WTC11 (cell line): ENCODE measurements around the gene MORN5. TPM values are rescaled to one million over a fixed set of nuclear protein-coding genes. Genes with fewer than 3 reads are reported as not detected.

Experiments
- ATAC-seq: fragments of 200-7000 bp; cut with Tn5 transposase; 2 replicates; pipeline ENCODE4 v1.10.0; 2021; ENCODE audit warnings: mild to moderate bottlenecking, moderate library complexity
- Bru-seq: library from RNA; stranded (reverse); fragments of 400-500 nt; gene quantifications from one replicate; lab custom pipeline; 2021; lab: Mats Ljungman, UMichigan
- CTCF ChIA-PET: fragments of 300-600 bp; sonication (Branson Sonifier 250); formaldehyde crosslinking; loops from one replicate; lab custom pipeline; 2021; ENCODE audit warnings: antibody characterized with exemption; lab: Charles Lee
- POLR2A ChIA-PET: fragments of 350-600 bp; sonication (Branson Sonifier 250); formaldehyde crosslinking; loops from one replicate; lab custom pipeline; 2021; ENCODE audit warnings: antibody characterized with exemption; lab: Charles Lee
- DNase-seq: peaks from one replicate; pipeline ENCODE4 v3.0.0; 2021; ENCODE audit warnings: low spot score
- H3K27ac Mint-ChIP-seq: 2 replicates; pipeline ENCODE4 v1.8.0; 2021; ENCODE audit warnings: mixed read lengths
- H3K27me3 Mint-ChIP-seq: 2 replicates; pipeline ENCODE4 v1.8.0; 2021; ENCODE audit warnings: low read depth, mild to moderate bottlenecking, moderate library complexity, mixed read lengths
- H3K36me3 Mint-ChIP-seq: 2 replicates; pipeline ENCODE4 v1.8.0; 2021; ENCODE audit warnings: mixed read lengths
- H3K4me1 Mint-ChIP-seq: 2 replicates; pipeline ENCODE4 v1.8.0; 2022; ENCODE audit warnings: mixed read lengths
- H3K4me3 Mint-ChIP-seq: 2 replicates; pipeline ENCODE4 v1.8.0; 2021; ENCODE audit warnings: mild to moderate bottlenecking, moderate library complexity, mixed read lengths
- H3K9me3 Mint-ChIP-seq: 2 replicates; pipeline ENCODE4 v1.8.0; 2021; ENCODE audit warnings: mixed read lengths
- ATF1 ChIP-seq: sonication (generic); formaldehyde crosslinking; IDR thresholded peaks from 2 replicates; pipeline ENCODE4 v1.8.1; 2023; ENCODE audit warnings: mild to moderate bottlenecking, moderate library complexity, missing genetic modification reagents
- ATF3 ChIP-seq: sonication (generic); formaldehyde crosslinking; conservative IDR thresholded peaks from 2 replicates; pipeline ENCODE4 v1.8.1; 2022; ENCODE audit warnings: mild to moderate bottlenecking, missing genetic modification reagents
- ESRRA ChIP-seq: sonication (generic); formaldehyde crosslinking; IDR thresholded peaks from 2 replicates; pipeline ENCODE4 v1.8.1; 2022; ENCODE audit warnings: mild to moderate bottlenecking, missing genetic modification reagents, borderline replicate concordance
- FOXJ3 ChIP-seq: sonication (generic); formaldehyde crosslinking; IDR thresholded peaks from 2 replicates; pipeline ENCODE4 v1.9.0; 2021; ENCODE audit warnings: missing genetic modification reagents, mild to moderate bottlenecking, borderline replicate concordance
- FOXK1 ChIP-seq: sonication (generic); formaldehyde crosslinking; IDR thresholded peaks from 2 replicates; pipeline ENCODE4 v1.8.0; 2022; ENCODE audit warnings: mild to moderate bottlenecking, moderate library complexity, missing genetic modification reagents
- GABPB1 ChIP-seq: sonication (generic); formaldehyde crosslinking; IDR thresholded peaks from 2 replicates; pipeline ENCODE4 v1.8.1; 2023; ENCODE audit warnings: mild to moderate bottlenecking, missing genetic modification reagents
- GRHL2 ChIP-seq: fragments of 250-450 bp; sonication (Bioruptor Pico); IDR thresholded peaks from 2 replicates; pipeline ENCODE4 v1.8.0; 2022; ENCODE audit warnings: mild to moderate bottlenecking, moderate library complexity; ENCODE audit not compliant: insufficient replicate concordance, severe bottlenecking
- HMGA2 ChIP-seq: fragments of 250-450 bp; sonication (Bioruptor Pico); IDR thresholded peaks from 2 replicates; pipeline ENCODE4 v1.4.0; 2021; ENCODE audit warnings: mild to moderate bottlenecking, moderate library complexity
- NR1H2 ChIP-seq: sonication (generic); formaldehyde crosslinking; IDR thresholded peaks from 2 replicates; pipeline ENCODE4 v1.9.0; 2021; ENCODE audit warnings: mild to moderate bottlenecking, moderate library complexity, missing genetic modification reagents
- PREB ChIP-seq: sonication (generic); formaldehyde crosslinking; IDR thresholded peaks from 2 replicates; pipeline ENCODE4 v1.8.1; 2022; ENCODE audit warnings: mild to moderate bottlenecking, missing genetic modification reagents, moderate library complexity, borderline replicate concordance
- SP1 ChIP-seq: sonication (generic); formaldehyde crosslinking; conservative IDR thresholded peaks from 2 replicates; pipeline ENCODE4 v1.8.1; 2022; ENCODE audit warnings: missing genetic modification reagents
- TP53 ChIP-seq: sonication (generic); formaldehyde crosslinking; IDR thresholded peaks from 2 replicates; pipeline ENCODE4 v1.8.1; 2023; ENCODE audit warnings: mild to moderate bottlenecking, missing genetic modification reagents
- ZNF232 ChIP-seq: sonication (generic); formaldehyde crosslinking; IDR thresholded peaks from 2 replicates; pipeline ENCODE4 v1.8.0; 2022; ENCODE audit warnings: mild to moderate bottlenecking, missing genetic modification reagents
- ZNF396 ChIP-seq: fragments of 250-450 bp; sonication (Bioruptor Pico); IDR thresholded peaks from 2 replicates; pipeline ENCODE4 v1.8.0; 2021; ENCODE audit warnings: mild to moderate bottlenecking, moderate library complexity, borderline replicate concordance
- ZNF416 ChIP-seq: fragments of 250-450 bp; sonication (Bioruptor Pico); IDR thresholded peaks from 2 replicates; pipeline ENCODE4 v1.9.0; 2021; ENCODE audit warnings: mild to moderate bottlenecking, inconsistent platforms
- ZNF423 ChIP-seq: fragments of 250-450 bp; sonication (Bioruptor Pico); IDR thresholded peaks from 2 replicates; pipeline ENCODE4 v2.1.2; 2022; ENCODE audit warnings: mild to moderate bottlenecking, moderate library complexity
- ZNF671 ChIP-seq: fragments of 250-450 bp; sonication (Bioruptor Pico); IDR thresholded peaks from 2 replicates; pipeline ENCODE4 v1.8.0; 2021; ENCODE audit warnings: mild to moderate bottlenecking
- long read RNA-seq, 3 experiments: library from RNA in 1 of 3; library from capped mRNA in 1 of 3; library from polyadenylated mRNA in 1 of 3; unstranded in 2 of 3; stranded (forward) in 1 of 3; transcript quantifications; one replicate each; pipeline ENCODE4 v2.0.0, GENCODE V29; 2021
- total RNA-seq: library from RNA; stranded (reverse); gene quantifications from 3 replicates; pipeline ENCODE4 v1.2.3, GENCODE V29; 2021
- TF ChIP-seq, protein P1 (sequence below): sonication (generic); formaldehyde crosslinking; IDR thresholded peaks from 2 replicates; pipeline ENCODE4 v1.8.0; 2022; ENCODE audit warnings: mild to moderate bottlenecking, missing genetic modification reagents
- TF ChIP-seq, protein P2 (sequence below): sonication (generic); formaldehyde crosslinking; IDR thresholded peaks from 2 replicates; pipeline ENCODE4 v1.8.1; 2023; ENCODE audit warnings: mild to moderate bottlenecking, missing genetic modification reagents, borderline replicate concordance
- TF ChIP-seq, protein P3 (sequence below): sonication (generic); formaldehyde crosslinking; IDR thresholded peaks from 2 replicates; pipeline ENCODE4 v1.8.1; 2022; ENCODE audit warnings: low read depth, missing genetic modification reagents, borderline replicate concordance
- TF ChIP-seq, protein P4 (sequence below): sonication (generic); formaldehyde crosslinking; IDR thresholded peaks from 2 replicates; pipeline ENCODE4 v1.8.0; 2022; ENCODE audit warnings: mild to moderate bottlenecking, missing genetic modification reagents
- TF ChIP-seq, protein P5 (sequence below): sonication (generic); formaldehyde crosslinking; IDR thresholded peaks from 2 replicates; pipeline ENCODE4 v1.8.1; 2023; ENCODE audit warnings: mild to moderate bottlenecking, missing genetic modification reagents
- TF ChIP-seq, protein P6 (sequence below): sonication (generic); formaldehyde crosslinking; IDR thresholded peaks from 2 replicates; pipeline ENCODE4 v1.8.0; 2022; ENCODE audit warnings: mild to moderate bottlenecking, missing genetic modification reagents

The MORN5 gene
- total RNA-seq (not detected in 3 replicates), Bru-seq, nascent RNA (percentile 7 among the genes with signal in this experiment)
- long read RNA-seq, experiment 1 = 0 reads
- long read RNA-seq, experiment 2 = 0 reads
- long read RNA-seq, experiment 3 = 0 reads

- Mint-ChIP-seq H3K4me1 (peaks cover 19% of the 10 kb centered on the region), H3K27me3 (peaks cover 31% of the 10 kb centered on the region), H3K9me3 (peaks cover 18% of the 10 kb centered on the region), H3K4me3 (peak within 1 kb of the TSS; percentile 96), H3K36me3 (peaks cover 10% of the 10 kb centered on the region), H3K27ac (peak within 1 kb of the TSS; percentile 93)
- POLR2A ChIA-PET = no interaction called here
- CTCF ChIA-PET = interaction anchor here (1.1 to 2.9 kb wide), 7 partner anchors 15 to 191 kb away, joined by 3 to 24 read pairs (median 12); no protein-coding TSS in a partner anchor
- peak; percentile 96 for ATAC-seq
- peak; percentile 99 for DNase-seq
- TF ChIP-seq, protein P1, sequence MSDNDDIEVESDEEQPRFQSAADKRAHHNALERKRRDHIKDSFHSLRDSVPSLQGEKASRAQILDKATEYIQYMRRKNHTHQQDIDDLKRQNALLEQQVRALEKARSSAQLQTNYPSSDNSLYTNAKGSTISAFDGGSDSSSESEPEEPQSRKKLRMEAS = 0 out of 2 replicates have a peak, but pooled peaks have one; percentile 15
- TF ChIP-seq ZNF396 (CRISPR knock-in tag) (no peak), PREB (CRISPR knock-in tag) (no peak), ESRRA (CRISPR knock-in tag) (no peak), HMGA2 (CRISPR knock-in tag) (no peak), TP53 (CRISPR knock-in tag) (no peak), ZNF423 (no peak), NR1H2 (CRISPR knock-in tag) (no peak), FOXJ3 (no peak), ATF3 (CRISPR knock-in tag) (no peak), FOXK1 (peak; percentile 67; the same call in 1 of the 2 replicates), GABPB1 (CRISPR knock-in tag) (0 out of 2 replicates have a peak, but pooled peaks have one; percentile 15), ZNF416 (no peak), GRHL2 (CRISPR knock-in tag) (no peak), ZNF232 (CRISPR knock-in tag) (no peak), SP1 (CRISPR knock-in tag) (no peak; the same call in 1 of the 2 replicates), ATF1 (CRISPR knock-in tag) (no peak), ZNF671 (no peak)
- TF ChIP-seq, protein P2, sequence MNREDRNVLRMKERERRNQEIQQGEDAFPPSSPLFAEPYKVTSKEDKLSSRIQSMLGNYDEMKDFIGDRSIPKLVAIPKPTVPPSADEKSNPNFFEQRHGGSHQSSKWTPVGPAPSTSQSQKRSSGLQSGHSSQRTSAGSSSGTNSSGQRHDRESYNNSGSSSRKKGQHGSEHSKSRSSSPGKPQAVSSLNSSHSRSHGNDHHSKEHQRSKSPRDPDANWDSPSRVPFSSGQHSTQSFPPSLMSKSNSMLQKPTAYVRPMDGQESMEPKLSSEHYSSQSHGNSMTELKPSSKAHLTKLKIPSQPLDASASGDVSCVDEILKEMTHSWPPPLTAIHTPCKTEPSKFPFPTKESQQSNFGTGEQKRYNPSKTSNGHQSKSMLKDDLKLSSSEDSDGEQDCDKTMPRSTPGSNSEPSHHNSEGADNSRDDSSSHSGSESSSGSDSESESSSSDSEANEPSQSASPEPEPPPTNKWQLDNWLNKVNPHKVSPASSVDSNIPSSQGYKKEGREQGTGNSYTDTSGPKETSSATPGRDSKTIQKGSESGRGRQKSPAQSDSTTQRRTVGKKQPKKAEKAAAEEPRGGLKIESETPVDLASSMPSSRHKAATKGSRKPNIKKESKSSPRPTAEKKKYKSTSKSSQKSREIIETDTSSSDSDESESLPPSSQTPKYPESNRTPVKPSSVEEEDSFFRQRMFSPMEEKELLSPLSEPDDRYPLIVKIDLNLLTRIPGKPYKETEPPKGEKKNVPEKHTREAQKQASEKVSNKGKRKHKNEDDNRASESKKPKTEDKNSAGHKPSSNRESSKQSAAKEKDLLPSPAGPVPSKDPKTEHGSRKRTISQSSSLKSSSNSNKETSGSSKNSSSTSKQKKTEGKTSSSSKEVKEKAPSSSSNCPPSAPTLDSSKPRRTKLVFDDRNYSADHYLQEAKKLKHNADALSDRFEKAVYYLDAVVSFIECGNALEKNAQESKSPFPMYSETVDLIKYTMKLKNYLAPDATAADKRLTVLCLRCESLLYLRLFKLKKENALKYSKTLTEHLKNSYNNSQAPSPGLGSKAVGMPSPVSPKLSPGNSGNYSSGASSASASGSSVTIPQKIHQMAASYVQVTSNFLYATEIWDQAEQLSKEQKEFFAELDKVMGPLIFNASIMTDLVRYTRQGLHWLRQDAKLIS (CRISPR knock-in tag) = no peak
- TF ChIP-seq, protein P3, sequence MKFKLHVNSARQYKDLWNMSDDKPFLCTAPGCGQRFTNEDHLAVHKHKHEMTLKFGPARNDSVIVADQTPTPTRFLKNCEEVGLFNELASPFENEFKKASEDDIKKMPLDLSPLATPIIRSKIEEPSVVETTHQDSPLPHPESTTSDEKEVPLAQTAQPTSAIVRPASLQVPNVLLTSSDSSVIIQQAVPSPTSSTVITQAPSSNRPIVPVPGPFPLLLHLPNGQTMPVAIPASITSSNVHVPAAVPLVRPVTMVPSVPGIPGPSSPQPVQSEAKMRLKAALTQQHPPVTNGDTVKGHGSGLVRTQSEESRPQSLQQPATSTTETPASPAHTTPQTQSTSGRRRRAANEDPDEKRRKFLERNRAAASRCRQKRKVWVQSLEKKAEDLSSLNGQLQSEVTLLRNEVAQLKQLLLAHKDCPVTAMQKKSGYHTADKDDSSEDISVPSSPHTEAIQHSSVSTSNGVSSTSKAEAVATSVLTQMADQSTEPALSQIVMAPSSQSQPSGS = no peak
- TF ChIP-seq, protein P4, sequence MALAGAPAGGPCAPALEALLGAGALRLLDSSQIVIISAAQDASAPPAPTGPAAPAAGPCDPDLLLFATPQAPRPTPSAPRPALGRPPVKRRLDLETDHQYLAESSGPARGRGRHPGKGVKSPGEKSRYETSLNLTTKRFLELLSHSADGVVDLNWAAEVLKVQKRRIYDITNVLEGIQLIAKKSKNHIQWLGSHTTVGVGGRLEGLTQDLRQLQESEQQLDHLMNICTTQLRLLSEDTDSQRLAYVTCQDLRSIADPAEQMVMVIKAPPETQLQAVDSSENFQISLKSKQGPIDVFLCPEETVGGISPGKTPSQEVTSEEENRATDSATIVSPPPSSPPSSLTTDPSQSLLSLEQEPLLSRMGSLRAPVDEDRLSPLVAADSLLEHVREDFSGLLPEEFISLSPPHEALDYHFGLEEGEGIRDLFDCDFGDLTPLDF (CRISPR knock-in tag) = no peak
- TF ChIP-seq, protein P5, sequence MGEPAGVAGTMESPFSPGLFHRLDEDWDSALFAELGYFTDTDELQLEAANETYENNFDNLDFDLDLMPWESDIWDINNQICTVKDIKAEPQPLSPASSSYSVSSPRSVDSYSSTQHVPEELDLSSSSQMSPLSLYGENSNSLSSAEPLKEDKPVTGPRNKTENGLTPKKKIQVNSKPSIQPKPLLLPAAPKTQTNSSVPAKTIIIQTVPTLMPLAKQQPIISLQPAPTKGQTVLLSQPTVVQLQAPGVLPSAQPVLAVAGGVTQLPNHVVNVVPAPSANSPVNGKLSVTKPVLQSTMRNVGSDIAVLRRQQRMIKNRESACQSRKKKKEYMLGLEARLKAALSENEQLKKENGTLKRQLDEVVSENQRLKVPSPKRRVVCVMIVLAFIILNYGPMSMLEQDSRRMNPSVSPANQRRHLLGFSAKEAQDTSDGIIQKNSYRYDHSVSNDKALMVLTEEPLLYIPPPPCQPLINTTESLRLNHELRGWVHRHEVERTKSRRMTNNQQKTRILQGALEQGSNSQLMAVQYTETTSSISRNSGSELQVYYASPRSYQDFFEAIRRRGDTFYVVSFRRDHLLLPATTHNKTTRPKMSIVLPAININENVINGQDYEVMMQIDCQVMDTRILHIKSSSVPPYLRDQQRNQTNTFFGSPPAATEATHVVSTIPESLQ (CRISPR knock-in tag) = no peak
- TF ChIP-seq, protein P6, sequence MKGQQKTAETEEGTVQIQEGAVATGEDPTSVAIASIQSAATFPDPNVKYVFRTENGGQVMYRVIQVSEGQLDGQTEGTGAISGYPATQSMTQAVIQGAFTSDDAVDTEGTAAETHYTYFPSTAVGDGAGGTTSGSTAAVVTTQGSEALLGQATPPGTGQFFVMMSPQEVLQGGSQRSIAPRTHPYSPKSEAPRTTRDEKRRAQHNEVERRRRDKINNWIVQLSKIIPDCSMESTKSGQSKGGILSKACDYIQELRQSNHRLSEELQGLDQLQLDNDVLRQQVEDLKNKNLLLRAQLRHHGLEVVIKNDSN (CRISPR knock-in tag) = no peak
These were observed at the start of gene MORN5, which contains the start of gene NDUFA8 for GRCh38 chr9:122159026-122159924. MORN5 (plus strand) TSS chr9:122159908; CDS start chr9:122159973, 65 bp downstream. NDUFA8 (minus strand) TSS chr9:122159779; CDS start chr9:122159677, 102 bp downstream.
